K562 (cell line): ENCODE results near the gene ATP13A1. TPM values are rescaled to one million over a fixed set of nuclear protein-coding genes. Genes with fewer than 3 reads are reported as not detected.
A peak's percentile ranks its signal among the peaks of the same experiment; 100 is the strongest.

ENCODE experiments used
- BCL6 ChIP-seq: fragments of 250-450 bp; sonication (Bioruptor Pico); IDR thresholded peaks from 2 replicates; pipeline ENCODE4 v1.4.0; 2020
- BCOR ChIP-seq: fragments of 450-650 bp; IDR thresholded peaks from 2 replicates; pipeline ENCODE4 v1.6.1; 2016
- CBX5 ChIP-seq: IDR thresholded peaks from 2 replicates; pipeline ENCODE4 v1.6.1; 2014; ENCODE audit warnings: low read depth, borderline replicate concordance
- CHD2 ChIP-seq: IDR thresholded peaks from 2 replicates; pipeline ENCODE4 v1.6.1; 2011; ENCODE audit warnings: low read depth, low read length
- GTF2F1 ChIP-seq: IDR thresholded peaks from 2 replicates; pipeline ENCODE4 v1.6.1; 2011; ENCODE audit warnings: low read depth, low read length, improper control_type of control experiment
- HSF4 ChIP-seq: fragments of 250-450 bp; sonication (Bioruptor Pico); IDR thresholded peaks from 2 replicates; pipeline ENCODE4 v2.1.2; 2022; ENCODE audit warnings: mild to moderate bottlenecking, moderate library complexity, borderline replicate concordance
- ILF3 ChIP-seq: fragments of 450-650 bp; IDR thresholded peaks from 2 replicates; pipeline ENCODE4 v1.6.1; 2018; ENCODE audit warnings: antibody characterized with exemption, mild to moderate bottlenecking, moderate library complexity, borderline replicate concordance
- NONO ChIP-seq, 2 experiments: fragments of 200-400 bp in 1 of 2; fragments of 450-650 bp in 1 of 2; formaldehyde crosslinking in 1 of 2; IDR thresholded peaks; 2 replicates each; pipeline ENCODE4 v1.6.1; 2017; ENCODE audit warnings: low read depth in 2 of 2, mild to moderate bottlenecking in 2 of 2, moderate library complexity in 2 of 2, low read length in 1 of 2
- POLR2A ChIP-seq: fragments of 450-650 bp; conservative IDR thresholded peaks from 2 replicates; pipeline ENCODE4 v1.6.1; 2016
- PRMT5 ChIP-seq: sonication (generic); formaldehyde crosslinking; IDR thresholded peaks from 2 replicates; pipeline ENCODE4 v1.5.0; 2020; ENCODE audit warnings: missing genetic modification reagents
- RFX7 ChIP-seq: fragments of 250-450 bp; sonication (Bioruptor Pico); IDR thresholded peaks from 2 replicates; pipeline ENCODE4 v1.5.1; 2021; ENCODE audit warnings: mild to moderate bottlenecking
- TFAM ChIP-seq: fragments of 250-450 bp; sonication (Bioruptor Pico); conservative IDR thresholded peaks from 2 replicates; pipeline ENCODE4 v1.5.0; 2021; ENCODE audit warnings: mild to moderate bottlenecking, moderate library complexity
- TRIM28 ChIP-seq: fragments of 450-650 bp; IDR thresholded peaks from 2 replicates; pipeline ENCODE4 v1.6.1; 2017
- ZBED1 ChIP-seq: IDR thresholded peaks from 2 replicates; pipeline ENCODE4 v1.6.1; 2014
- ZEB2 ChIP-seq: fragments of 450-650 bp; IDR thresholded peaks from 2 replicates; pipeline ENCODE4 v1.6.1; 2016
- polyA plus RNA-seq, 8 experiments: library from polyadenylated mRNA; depleted of rRNA in 4 of 8; stranded (reverse) in 5 of 8; unstranded in 3 of 8; fragments of >200 nt; fragmentation: Nextera tagmentation in 2 of 8; fragmentation: Illumina TruSeq in 1 of 8; extraction: Ambion mirVana in 2 of 8; extraction: Trizol in 1 of 8; gene quantifications; 2 replicates each; pipeline versions ENCODE4 v1.2.1 to v1.2.3, GENCODE V29; 2011 to 2014; ENCODE audit warnings: inconsistent platforms in 1 of 8, missing spikeins in 1 of 8
- total RNA-seq, 7 experiments: library from RNA; depleted of rRNA in 6 of 7; stranded (reverse); fragments of >200 nt in 6 of 7; fragmentation: Illumina TruSeq in 2 of 7; extraction: Trizol in 2 of 7; gene quantifications; 2 replicates each; pipeline versions ENCODE4 v1.2.1 to v1.2.3, GENCODE V29; 2011 to 2021; ENCODE audit warnings: low replicate concordance in 1 of 7
- TF ChIP-seq, protein P1 (sequence below): fragments of 250-450 bp; sonication (Bioruptor Pico); IDR thresholded peaks from 2 replicates; pipeline ENCODE4 v1.8.0; 2022; ENCODE audit warnings: moderate library complexity, mild to moderate bottlenecking, inconsistent platforms
- TF ChIP-seq, protein P2 (sequence below): fragments of 150-350 bp; conservative IDR thresholded peaks from 2 replicates; pipeline ENCODE4 v1.6.1; 2014; ENCODE audit warnings: low read length

ATP13A1 gene
- total and polyA plus RNA-seq, 9 of the 15 experiments (the other 6 are each of a cell fraction or from before 2014, with no cell fraction given) = 0.90 to 83.8 (median 23.1) TPM

- TF ChIP-seq, protein P1, sequence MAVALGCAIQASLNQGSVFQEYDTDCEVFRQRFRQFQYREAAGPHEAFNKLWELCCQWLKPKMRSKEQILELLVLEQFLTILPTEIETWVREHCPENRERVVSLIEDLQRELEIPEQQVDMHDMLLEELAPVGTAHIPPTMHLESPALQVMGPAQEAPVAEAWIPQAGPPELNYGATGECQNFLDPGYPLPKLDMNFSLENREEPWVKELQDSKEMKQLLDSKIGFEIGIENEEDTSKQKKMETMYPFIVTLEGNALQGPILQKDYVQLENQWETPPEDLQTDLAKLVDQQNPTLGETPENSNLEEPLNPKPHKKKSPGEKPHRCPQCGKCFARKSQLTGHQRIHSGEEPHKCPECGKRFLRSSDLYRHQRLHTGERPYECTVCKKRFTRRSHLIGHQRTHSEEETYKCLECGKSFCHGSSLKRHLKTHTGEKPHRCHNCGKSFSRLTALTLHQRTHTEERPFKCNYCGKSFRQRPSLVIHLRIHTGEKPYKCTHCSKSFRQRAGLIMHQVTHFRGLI (CRISPR knock-in tag) = no peak
- TF ChIP-seq BCOR = no peak
- TF ChIP-seq CBX5 = 0 out of 2 replicates have a peak, but pooled peaks have one; percentile 28
- TF ChIP-seq GTF2F1 = no peak
- no peak for TF ChIP-seq NONO (IDR thresholded peaks at IDR 0.05; ENCODE audit: low read depth in 2 of 2, low read length in 1 of 2)
- no peak for TF ChIP-seq RFX7 (CRISPR knock-in tag)
- peak; percentile 88 for TF ChIP-seq POLR2A
- no peak for TF ChIP-seq ILF3
- no peak for TF ChIP-seq BCL6 (CRISPR knock-in tag)
- TF ChIP-seq PRMT5 (CRISPR knock-in tag) = no peak
- no peak for TF ChIP-seq TRIM28
- TF ChIP-seq ZBED1 = no peak
- TF ChIP-seq ZEB2 = no peak
- no peak for TF ChIP-seq HSF4 (CRISPR knock-in tag)
- TF ChIP-seq, protein P2, sequence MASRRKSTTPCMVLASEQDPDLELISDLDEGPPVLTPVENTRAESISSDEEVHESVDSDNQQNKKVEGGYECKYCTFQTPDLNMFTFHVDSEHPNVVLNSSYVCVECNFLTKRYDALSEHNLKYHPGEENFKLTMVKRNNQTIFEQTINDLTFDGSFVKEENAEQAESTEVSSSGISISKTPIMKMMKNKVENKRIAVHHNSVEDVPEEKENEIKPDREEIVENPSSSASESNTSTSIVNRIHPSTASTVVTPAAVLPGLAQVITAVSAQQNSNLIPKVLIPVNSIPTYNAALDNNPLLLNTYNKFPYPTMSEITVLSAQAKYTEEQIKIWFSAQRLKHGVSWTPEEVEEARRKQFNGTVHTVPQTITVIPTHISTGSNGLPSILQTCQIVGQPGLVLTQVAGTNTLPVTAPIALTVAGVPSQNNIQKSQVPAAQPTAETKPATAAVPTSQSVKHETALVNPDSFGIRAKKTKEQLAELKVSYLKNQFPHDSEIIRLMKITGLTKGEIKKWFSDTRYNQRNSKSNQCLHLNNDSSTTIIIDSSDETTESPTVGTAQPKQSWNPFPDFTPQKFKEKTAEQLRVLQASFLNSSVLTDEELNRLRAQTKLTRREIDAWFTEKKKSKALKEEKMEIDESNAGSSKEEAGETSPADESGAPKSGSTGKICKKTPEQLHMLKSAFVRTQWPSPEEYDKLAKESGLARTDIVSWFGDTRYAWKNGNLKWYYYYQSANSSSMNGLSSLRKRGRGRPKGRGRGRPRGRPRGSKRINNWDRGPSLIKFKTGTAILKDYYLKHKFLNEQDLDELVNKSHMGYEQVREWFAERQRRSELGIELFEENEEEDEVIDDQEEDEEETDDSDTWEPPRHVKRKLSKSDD = no peak
- peak; percentile 80 for TF ChIP-seq CHD2
- TF ChIP-seq TFAM (CRISPR knock-in tag) = no peak
Measured at GRCh38 chr19:19668230-19669012, 4.9 kb upstream of the ATP13A1 start, which contains the start of gene ZNF101 (continued).
